ENCODE results near the gene GAS7. TPM values are rescaled to one million over a fixed set of nuclear protein-coding genes. Genes with fewer than 3 reads are reported as not detected.

GAS7 gene
- total RNA-seq, 1 experiment from 2014 or later: 12.3 TPM

DNA sequence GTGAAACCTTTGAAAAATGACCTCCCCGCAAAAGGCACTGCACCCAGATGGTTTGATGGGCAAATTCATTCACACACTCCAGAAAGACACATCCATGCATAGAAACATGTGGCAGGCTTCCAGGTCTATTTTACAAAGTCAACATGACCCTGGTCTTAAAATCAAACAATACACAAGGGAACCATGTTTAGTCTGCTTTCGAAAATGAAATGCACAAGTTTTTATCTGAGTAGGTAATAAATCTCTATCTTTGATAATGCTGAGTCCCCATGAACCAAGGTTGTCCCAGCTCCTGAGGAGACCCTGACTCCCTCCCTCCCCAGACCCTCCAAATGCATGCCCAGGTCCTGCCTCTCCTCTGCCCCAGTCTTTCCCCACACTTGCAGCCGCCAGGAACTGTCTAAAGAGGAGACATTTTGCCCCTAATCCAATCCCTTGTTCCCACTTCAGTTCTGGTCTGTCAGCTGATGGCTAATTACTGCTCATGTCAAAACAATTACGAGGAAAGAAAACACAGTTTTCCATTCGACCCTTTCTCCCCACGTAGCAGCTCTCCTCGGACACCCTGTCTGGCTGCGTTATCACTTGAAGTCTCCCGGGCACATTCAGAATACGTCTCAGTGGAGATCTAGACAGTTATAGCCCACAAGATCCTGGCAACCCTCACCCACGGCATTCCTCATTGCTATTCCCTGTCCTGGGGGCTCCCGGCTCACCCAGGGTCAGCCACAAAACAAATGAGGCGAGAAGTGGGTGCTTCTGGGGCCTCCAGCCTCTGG lies 224.5 kb downstream of the GAS7 start:
- ChIA-PET CTCF (interaction anchor here (0.7 to 1.0 kb wide), 2 partner anchors 8 to 11 kb away, joined by 3 to 5 read pairs; no protein-coding TSS in a partner anchor), POLR2A (no interaction called here)
- Mint-ChIP-seq H3K4me3 (no peak overlapping the region), H3K27me3 (ENCODE audit: low read depth) (no peaks in the 10 kb centered on the region), H3K9me3 (no peaks in the 10 kb centered on the region), H3K27ac (no peak overlapping the region; the same call in 1 of the 2 replicates), H3K4me1 (peaks cover 11% of the 10 kb centered on the region), H3K36me3 (no peaks in the 10 kb centered on the region)
- TF ChIP-seq OVOL2 (CRISPR knock-in tag; IDR thresholded peaks at IDR 0.05; ENCODE audit: borderline replicate concordance) (no peak), TEAD4 (CRISPR knock-in tag; IDR thresholded peaks at IDR 0.05) (no peak), IRF2 (CRISPR knock-in tag; IDR thresholded peaks at IDR 0.05; ENCODE audit: borderline replicate concordance, low read depth) (no peak)
- TF ChIP-seq, protein P1, sequence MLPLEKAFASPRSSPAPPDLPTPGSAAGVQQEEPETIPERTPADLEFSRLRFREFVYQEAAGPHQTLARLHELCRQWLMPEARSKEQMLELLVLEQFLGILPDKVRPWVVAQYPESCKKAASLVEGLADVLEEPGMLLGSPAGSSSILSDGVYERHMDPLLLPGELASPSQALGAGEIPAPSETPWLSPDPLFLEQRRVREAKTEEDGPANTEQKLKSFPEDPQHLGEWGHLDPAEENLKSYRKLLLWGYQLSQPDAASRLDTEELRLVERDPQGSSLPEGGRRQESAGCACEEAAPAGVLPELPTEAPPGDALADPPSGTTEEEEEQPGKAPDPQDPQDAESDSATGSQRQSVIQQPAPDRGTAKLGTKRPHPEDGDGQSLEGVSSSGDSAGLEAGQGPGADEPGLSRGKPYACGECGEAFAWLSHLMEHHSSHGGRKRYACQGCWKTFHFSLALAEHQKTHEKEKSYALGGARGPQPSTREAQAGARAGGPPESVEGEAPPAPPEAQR (CRISPR knock-in tag; IDR thresholded peaks at IDR 0.05): no peak
- TF ChIP-seq, protein P2, sequence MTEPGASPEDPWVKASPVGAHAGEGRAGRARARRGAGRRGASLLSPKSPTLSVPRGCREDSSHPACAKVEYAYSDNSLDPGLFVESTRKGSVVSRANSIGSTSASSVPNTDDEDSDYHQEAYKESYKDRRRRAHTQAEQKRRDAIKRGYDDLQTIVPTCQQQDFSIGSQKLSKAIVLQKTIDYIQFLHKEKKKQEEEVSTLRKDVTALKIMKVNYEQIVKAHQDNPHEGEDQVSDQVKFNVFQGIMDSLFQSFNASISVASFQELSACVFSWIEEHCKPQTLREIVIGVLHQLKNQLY (CRISPR knock-in tag; IDR thresholded peaks at IDR 0.05): no peak
- DNase-seq (ENCODE audit: low spot score) (no peak), ATAC-seq (no peak)

DNA sequence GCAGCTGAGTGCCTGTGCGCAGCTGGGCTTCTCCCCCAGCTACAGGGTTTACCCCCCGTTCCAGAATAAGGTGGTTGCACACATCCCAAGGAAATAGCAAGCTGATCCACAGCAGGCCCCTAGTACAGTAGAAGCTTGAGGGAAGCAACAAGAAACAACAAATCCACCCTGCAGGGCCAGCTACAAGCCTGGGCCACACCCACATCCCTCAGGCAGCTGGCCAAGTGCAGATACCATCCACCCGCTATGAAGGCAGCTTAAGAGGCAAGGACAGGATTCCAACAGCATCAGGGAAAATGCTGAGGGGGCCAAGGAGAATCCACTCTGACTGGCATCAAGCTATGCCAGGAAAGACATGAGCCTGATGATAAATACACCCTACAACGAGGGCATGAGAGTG lies 226.4 kb downstream of the GAS7 start:
- H3K4me3 Mint-ChIP-seq: no peak overlapping the region
- H3K27me3 Mint-ChIP-seq (ENCODE audit: low read depth): no peaks in the 10 kb centered on the region
- no peak for ATAC-seq
- no peak overlapping the region for H3K27ac Mint-ChIP-seq
- H3K36me3 Mint-ChIP-seq: no peaks in the 10 kb centered on the region
- no peak for TF ChIP-seq IRF2 (CRISPR knock-in tag; IDR thresholded peaks at IDR 0.05; ENCODE audit: borderline replicate concordance, low read depth)
- TF ChIP-seq, protein P3, sequence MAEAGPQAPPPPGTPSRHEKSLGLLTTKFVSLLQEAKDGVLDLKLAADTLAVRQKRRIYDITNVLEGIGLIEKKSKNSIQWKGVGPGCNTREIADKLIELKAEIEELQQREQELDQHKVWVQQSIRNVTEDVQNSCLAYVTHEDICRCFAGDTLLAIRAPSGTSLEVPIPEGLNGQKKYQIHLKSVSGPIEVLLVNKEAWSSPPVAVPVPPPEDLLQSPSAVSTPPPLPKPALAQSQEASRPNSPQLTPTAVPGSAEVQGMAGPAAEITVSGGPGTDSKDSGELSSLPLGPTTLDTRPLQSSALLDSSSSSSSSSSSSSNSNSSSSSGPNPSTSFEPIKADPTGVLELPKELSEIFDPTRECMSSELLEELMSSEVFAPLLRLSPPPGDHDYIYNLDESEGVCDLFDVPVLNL (CRISPR knock-in tag; IDR thresholded peaks at IDR 0.05; ENCODE audit: borderline replicate concordance, low read depth): no peak
- TF ChIP-seq EMX1 (CRISPR knock-in tag; IDR thresholded peaks at IDR 0.05): no peak
- no peak for TF ChIP-seq GRHL2 (CRISPR knock-in tag; IDR thresholded peaks at IDR 0.05; ENCODE audit: insufficient replicate concordance, severe bottlenecking)
- no peak for TF ChIP-seq FOXJ3 (CRISPR knock-in tag; IDR thresholded peaks at IDR 0.05; ENCODE audit: borderline replicate concordance)
- TF ChIP-seq, protein P4, sequence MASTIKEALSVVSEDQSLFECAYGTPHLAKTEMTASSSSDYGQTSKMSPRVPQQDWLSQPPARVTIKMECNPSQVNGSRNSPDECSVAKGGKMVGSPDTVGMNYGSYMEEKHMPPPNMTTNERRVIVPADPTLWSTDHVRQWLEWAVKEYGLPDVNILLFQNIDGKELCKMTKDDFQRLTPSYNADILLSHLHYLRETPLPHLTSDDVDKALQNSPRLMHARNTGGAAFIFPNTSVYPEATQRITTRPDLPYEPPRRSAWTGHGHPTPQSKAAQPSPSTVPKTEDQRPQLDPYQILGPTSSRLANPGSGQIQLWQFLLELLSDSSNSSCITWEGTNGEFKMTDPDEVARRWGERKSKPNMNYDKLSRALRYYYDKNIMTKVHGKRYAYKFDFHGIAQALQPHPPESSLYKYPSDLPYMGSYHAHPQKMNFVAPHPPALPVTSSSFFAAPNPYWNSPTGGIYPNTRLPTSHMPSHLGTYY (CRISPR knock-in tag; IDR thresholded peaks at IDR 0.05): no peak
- TF ChIP-seq, protein P5, sequence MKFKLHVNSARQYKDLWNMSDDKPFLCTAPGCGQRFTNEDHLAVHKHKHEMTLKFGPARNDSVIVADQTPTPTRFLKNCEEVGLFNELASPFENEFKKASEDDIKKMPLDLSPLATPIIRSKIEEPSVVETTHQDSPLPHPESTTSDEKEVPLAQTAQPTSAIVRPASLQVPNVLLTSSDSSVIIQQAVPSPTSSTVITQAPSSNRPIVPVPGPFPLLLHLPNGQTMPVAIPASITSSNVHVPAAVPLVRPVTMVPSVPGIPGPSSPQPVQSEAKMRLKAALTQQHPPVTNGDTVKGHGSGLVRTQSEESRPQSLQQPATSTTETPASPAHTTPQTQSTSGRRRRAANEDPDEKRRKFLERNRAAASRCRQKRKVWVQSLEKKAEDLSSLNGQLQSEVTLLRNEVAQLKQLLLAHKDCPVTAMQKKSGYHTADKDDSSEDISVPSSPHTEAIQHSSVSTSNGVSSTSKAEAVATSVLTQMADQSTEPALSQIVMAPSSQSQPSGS (CRISPR knock-in tag; IDR thresholded peaks at IDR 0.05; ENCODE audit: borderline replicate concordance, low read depth): no peak
- no peak for TF ChIP-seq TCF7 (CRISPR knock-in tag; IDR thresholded peaks at IDR 0.05; ENCODE audit: low read depth)
- no peak for TF ChIP-seq ZNF121 (CRISPR knock-in tag; IDR thresholded peaks at IDR 0.05)
- no peak for TF ChIP-seq HMGA2 (CRISPR knock-in tag; IDR thresholded peaks at IDR 0.05)
- no peak for TF ChIP-seq TEAD1 (CRISPR knock-in tag; IDR thresholded peaks at IDR 0.05)
- TF ChIP-seq, protein P6, sequence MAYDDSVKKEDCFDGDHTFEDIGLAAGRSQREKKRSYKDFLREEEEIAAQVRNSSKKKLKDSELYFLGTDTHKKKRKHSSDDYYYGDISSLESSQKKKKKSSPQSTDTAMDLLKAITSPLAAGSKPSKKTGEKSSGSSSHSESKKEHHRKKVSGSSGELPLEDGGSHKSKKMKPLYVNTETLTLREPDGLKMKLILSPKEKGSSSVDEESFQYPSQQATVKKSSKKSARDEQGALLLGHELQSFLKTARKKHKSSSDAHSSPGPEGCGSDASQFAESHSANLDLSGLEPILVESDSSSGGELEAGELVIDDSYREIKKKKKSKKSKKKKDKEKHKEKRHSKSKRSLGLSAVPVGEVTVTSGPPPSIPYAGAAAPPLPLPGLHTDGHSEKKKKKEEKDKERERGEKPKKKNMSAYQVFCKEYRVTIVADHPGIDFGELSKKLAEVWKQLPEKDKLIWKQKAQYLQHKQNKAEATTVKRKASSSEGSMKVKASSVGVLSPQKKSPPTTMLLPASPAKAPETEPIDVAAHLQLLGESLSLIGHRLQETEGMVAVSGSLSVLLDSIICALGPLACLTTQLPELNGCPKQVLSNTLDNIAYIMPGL (CRISPR knock-in tag; IDR thresholded peaks at IDR 0.05): no peak
- POLR2A ChIA-PET: no interaction called here
- CTCF ChIA-PET: interaction anchor here (0.6 to 3.1 kb wide), 4 partner anchors 8 to 351 kb away, joined by 3 to 16 read pairs (median 6); no protein-coding TSS in a partner anchor
- DNase-seq (ENCODE audit: low spot score): no peak
- peaks cover 11% of the 10 kb centered on the region for H3K4me1 Mint-ChIP-seq
- H3K9me3 Mint-ChIP-seq: no peaks in the 10 kb centered on the region

All from WTC11 (cell line).